ENCODE data around the gene CYP2D6.

The CYP2D6 gene

DNA sequence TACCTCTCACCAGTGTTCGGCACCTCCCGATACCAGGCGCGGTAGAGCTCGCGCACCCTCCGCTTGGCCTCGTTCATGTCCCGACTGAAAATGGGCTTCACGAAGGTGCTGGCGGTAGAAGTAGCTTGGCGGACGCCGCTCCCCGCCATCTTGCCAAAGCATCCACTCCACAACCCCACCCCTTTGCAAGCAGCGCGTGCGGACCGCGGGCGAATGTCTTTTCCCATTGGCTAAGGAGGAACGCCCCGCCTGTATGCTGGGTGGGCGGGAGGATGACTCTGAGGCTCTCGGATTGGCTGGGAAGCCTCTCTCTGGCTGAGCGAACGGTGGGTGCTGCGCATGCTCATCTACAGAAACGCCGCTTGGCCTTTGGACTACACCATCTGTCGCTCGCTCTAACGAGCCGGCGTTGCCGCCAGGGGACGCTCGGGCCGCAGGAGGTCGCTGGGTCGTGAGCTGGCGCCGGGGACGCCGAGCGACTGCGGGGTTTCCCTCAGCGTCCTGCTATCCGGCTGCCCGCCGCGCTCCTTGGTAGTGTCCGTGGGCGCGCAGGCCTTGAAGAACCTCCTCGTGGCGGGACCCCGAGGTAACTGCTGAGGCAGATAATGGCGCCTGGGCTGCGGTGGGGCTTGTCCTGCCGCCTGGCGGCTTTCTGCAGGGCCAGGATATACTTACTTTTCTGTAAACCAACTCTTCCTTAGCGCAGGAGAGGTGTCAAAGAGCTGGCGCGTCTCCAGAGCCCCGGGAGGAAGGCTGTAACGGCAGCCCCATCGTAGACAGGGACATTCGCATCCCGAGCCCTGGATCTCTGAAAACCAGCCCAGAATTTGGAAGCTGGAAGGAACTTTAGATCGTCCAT is 39.8 kb downstream of the CYP2D6 start, which contains the start of gene NDUFA6:
TSS of gene NDUFA6 (minus strand) at position 177 of the 859 bp plus-strand sequence. CDS start at position 149, 28 bp downstream.
- DNase-seq (ENCODE audit: extremely low read depth, low read depth): peak; percentile 97
- TF ChIP-seq, protein P1, sequence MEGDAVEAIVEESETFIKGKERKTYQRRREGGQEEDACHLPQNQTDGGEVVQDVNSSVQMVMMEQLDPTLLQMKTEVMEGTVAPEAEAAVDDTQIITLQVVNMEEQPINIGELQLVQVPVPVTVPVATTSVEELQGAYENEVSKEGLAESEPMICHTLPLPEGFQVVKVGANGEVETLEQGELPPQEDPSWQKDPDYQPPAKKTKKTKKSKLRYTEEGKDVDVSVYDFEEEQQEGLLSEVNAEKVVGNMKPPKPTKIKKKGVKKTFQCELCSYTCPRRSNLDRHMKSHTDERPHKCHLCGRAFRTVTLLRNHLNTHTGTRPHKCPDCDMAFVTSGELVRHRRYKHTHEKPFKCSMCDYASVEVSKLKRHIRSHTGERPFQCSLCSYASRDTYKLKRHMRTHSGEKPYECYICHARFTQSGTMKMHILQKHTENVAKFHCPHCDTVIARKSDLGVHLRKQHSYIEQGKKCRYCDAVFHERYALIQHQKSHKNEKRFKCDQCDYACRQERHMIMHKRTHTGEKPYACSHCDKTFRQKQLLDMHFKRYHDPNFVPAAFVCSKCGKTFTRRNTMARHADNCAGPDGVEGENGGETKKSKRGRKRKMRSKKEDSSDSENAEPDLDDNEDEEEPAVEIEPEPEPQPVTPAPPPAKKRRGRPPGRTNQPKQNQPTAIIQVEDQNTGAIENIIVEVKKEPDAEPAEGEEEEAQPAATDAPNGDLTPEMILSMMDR (IDR thresholded peaks at IDR 0.05; ENCODE audit: low read depth, low read length): peak; percentile 93

DNA sequence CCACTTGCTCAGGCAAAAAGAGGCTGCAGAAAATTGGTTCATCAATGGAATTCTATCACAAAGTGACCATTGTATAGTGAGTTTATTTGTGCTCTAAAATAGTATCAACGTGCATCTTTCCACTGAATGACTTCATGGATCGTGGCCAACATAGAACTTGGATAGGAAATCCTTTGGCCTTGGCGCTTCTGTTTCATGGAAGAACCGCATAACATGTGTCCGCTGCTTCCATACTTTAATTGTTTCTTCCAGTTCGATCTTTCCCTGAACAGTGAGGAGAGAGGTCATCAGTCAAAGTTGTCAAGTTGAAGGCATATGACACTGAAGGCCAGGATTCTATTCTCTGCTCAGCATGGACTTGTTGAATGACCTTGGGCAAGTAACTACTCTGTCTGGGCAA is 44.6 kb downstream of the CYP2D6 start:
- TF ChIP-seq, protein P1 (IDR thresholded peaks at IDR 0.05; ENCODE audit: low read depth, low read length): no peak
- no peak for DNase-seq (ENCODE audit: extremely low read depth, low read depth)

- DNase-seq (ENCODE audit: extremely low read depth, low read depth): no peak
- TF ChIP-seq, protein P1 (IDR thresholded peaks at IDR 0.05; ENCODE audit: low read depth, low read length): no peak
Observed at GRCh38 chr22:42084874-42085273, 45.7 kb downstream of the CYP2D6 start.

GRCh38 chr22:42083119-42083518 is 47.5 kb downstream of the CYP2D6 start:
- no peak for DNase-seq (ENCODE audit: extremely low read depth, low read depth)
- TF ChIP-seq, protein P1 (IDR thresholded peaks at IDR 0.05; ENCODE audit: low read depth, low read length): no peak

- DNase-seq (ENCODE audit: extremely low read depth, low read depth): no peak
- TF ChIP-seq, protein P1 (IDR thresholded peaks at IDR 0.05; ENCODE audit: low read depth, low read length): no peak
Observed at GRCh38 chr22:42080287-42080686, 50.3 kb downstream of the CYP2D6 start.

- DNase-seq (ENCODE audit: extremely low read depth, low read depth): peak; percentile 96
- TF ChIP-seq, protein P1 (IDR thresholded peaks at IDR 0.05; ENCODE audit: low read depth, low read length): no peak
Observed at GRCh38 chr22:42079319-42080251, 51.0 kb downstream of the CYP2D6 start, which contains the start of gene SMDT1. Gene SMDT1 (plus strand): TSS chr22:42079700. CDS start chr22:42079769, 69 bp downstream.
